Testis (tissue), 3 donors: ENCODE measurements around the gene DCDC2. TPM values are rescaled to one million over a fixed set of nuclear protein-coding genes. Genes with fewer than 3 reads are reported as not detected.

Source experiments
- DNase-seq: peaks from one replicate; pipeline ENCODE4 v3.0.0-alpha.2; 2019
- H3K27ac ChIP-seq, 2 donors: fragments of 200-600 bp; sonication (generic); one replicate each; pipeline ENCODE4 v1.5.1; 2019
- H3K27me3 ChIP-seq: fragments of 200-600 bp; sonication (generic); one replicate; pipeline ENCODE4 v1.5.1; 2019
- H3K36me3 ChIP-seq: fragments of 200-600 bp; sonication (generic); one replicate; pipeline ENCODE4 v1.5.1; 2017; ENCODE audit warnings: low read depth; ENCODE audit errors: missing control alignments
- H3K4me1 ChIP-seq: fragments of 200-600 bp; sonication (generic); one replicate; pipeline ENCODE4 v1.5.1; 2019
- H3K4me3 ChIP-seq, 2 donors: fragments of 200-600 bp; sonication (generic); one replicate each; pipeline ENCODE4 v1.5.1; 2017 to 2019
- H3K9me3 ChIP-seq: fragments of 200-600 bp; sonication (generic); one replicate; pipeline ENCODE4 v1.5.1; 2017
- CTCF ChIP-seq, 3 experiments: fragments of 450-650 bp in 2 of 3; fragments of 200-600 bp in 1 of 3; sonication (generic) in 1 of 3; IDR thresholded peaks; one replicate each; pipeline ENCODE4 v1.5.1; 2016 to 2019; ENCODE audit warnings: antibody characterized with exemption in 3 of 3, mild to moderate bottlenecking in 2 of 3, moderate library complexity in 1 of 3
- POLR2A ChIP-seq: fragments of 450-650 bp; IDR thresholded peaks from one replicate; pipeline ENCODE4 v1.6.1; 2017; ENCODE audit warnings: antibody characterized with exemption, mild to moderate bottlenecking, moderate library complexity
- WGBS, 2 donors: methylation state at CpG; one replicate each; pipeline ENCODE4 v1.1.5; 2018; 5-methylcytosine and 5-hydroxymethylcytosine counted together
- intact Hi-C: fragments of 100-400 bp; cut with DNase I; formaldehyde crosslinking; loops from one replicate; pipeline ENCODE4 v1.15.1; 2023; ENCODE audit warnings: low total_unique reads
- polyA plus RNA-seq: library from polyadenylated mRNA; stranded (reverse); fragments of 350-450 nt; fragmentation: Illumina TruSeq; extraction: RNeasy Lipid Tissue Mini Kit (QIAGEN cat#74804); gene quantifications from one replicate; pipeline ENCODE4 v1.2.3, GENCODE V29; 2014; ENCODE audit warnings: low read depth, low replicate concordance; ENCODE audit not compliant: insufficient read depth
- total RNA-seq, 2 donors: library from RNA; depleted of rRNA; stranded (reverse); fragments of >200 nt; gene quantifications; one replicate each; pipeline ENCODE4 v1.2.3, GENCODE V29; 2016

DCDC2 gene
- total and polyA plus RNA-seq, 3 donors from 2014 or later: 2.4 to 11.1 (median 3.0) TPM

- H3K27ac ChIP-seq: no peak overlapping the region
- 37 to 48% methylated on average over 13 of the region's 13 CpGs for WGBS, 2 donors
- no peak overlapping the region for H3K4me3 ChIP-seq
- intact Hi-C loops: no loop called here
- H3K27me3 ChIP-seq: no peaks in the 10 kb centered on the region
- H3K36me3 ChIP-seq: no peaks in the 10 kb centered on the region
- no peak for TF ChIP-seq POLR2A
- no peak for TF ChIP-seq CTCF (IDR thresholded peaks at IDR 0.05)
- no peaks in the 10 kb centered on the region for H3K9me3 ChIP-seq
- DNase-seq: peak; percentile 21
- H3K4me1 ChIP-seq: no peaks in the 10 kb centered on the region
Measured at GRCh38 chr6:24140591-24140990, 217.3 kb downstream of the DCDC2 start.

- no peak for DNase-seq
- Histone ChIP-seq H3K4me1 (no peaks in the 10 kb centered on the region), H3K36me3 (no peaks in the 10 kb centered on the region), H3K27me3 (no peaks in the 10 kb centered on the region), H3K9me3 (no peaks in the 10 kb centered on the region), H3K4me3 (no peak overlapping the region), H3K27ac (no peak overlapping the region)
- 7 to 18% methylated on average over 2 of the region's 2 CpGs for WGBS, 2 donors
- TF ChIP-seq CTCF (IDR thresholded peaks at IDR 0.05): no peak
- TF ChIP-seq POLR2A: no peak
- intact Hi-C loops: no loop called here
Measured at GRCh38 chr6:24139639-24140038, 218.2 kb downstream of the DCDC2 start.

GRCh38 chr6:24139080-24139479, 218.8 kb downstream of the DCDC2 start:
- no peak overlapping the region for H3K4me3 ChIP-seq
- H3K9me3 ChIP-seq: no peaks in the 10 kb centered on the region
- no peaks in the 10 kb centered on the region for H3K4me1 ChIP-seq
- no peaks in the 10 kb centered on the region for H3K36me3 ChIP-seq
- TF ChIP-seq CTCF (IDR thresholded peaks at IDR 0.05) (no peak), POLR2A (no peak)
- 84 to 93% methylated on average over 2 of the region's 2 CpGs for WGBS, 2 donors
- intact Hi-C loops: no loop called here
- DNase-seq: no peak
- H3K27ac ChIP-seq: no peak overlapping the region
- H3K27me3 ChIP-seq: no peaks in the 10 kb centered on the region

GRCh38 chr6:24131751-24132150, 226.1 kb downstream of the DCDC2 start:
- Histone ChIP-seq H3K4me1 (no peaks in the 10 kb centered on the region), H3K9me3 (no peaks in the 10 kb centered on the region), H3K27me3 (no peaks in the 10 kb centered on the region), H3K27ac (no peak overlapping the region), H3K36me3 (no peaks in the 10 kb centered on the region), H3K4me3 (no peak overlapping the region)
- DNase-seq: no peak
- intact Hi-C loops: no loop called here
- TF ChIP-seq POLR2A: no peak
- TF ChIP-seq CTCF (IDR thresholded peaks at IDR 0.05): no peak
- WGBS, 2 donors: 69 to 81% methylated on average over 2 of the region's 2 CpGs

GRCh38 chr6:24127316-24127715, 230.5 kb downstream of the DCDC2 start:
- H3K4me1 ChIP-seq: no peaks in the 10 kb centered on the region
- H3K27me3 ChIP-seq: no peaks in the 10 kb centered on the region
- no peak overlapping the region for H3K4me3 ChIP-seq
- H3K9me3 ChIP-seq: no peaks in the 10 kb centered on the region
- WGBS, 2 donors: 71 to 77% methylated on average over 2 of the region's 2 CpGs
- intact Hi-C loops: no loop called here
- no peak overlapping the region for H3K27ac ChIP-seq
- H3K36me3 ChIP-seq: no peaks in the 10 kb centered on the region
- TF ChIP-seq POLR2A (no peak), CTCF (IDR thresholded peaks at IDR 0.05) (no peak)
- DNase-seq: no peak
